Measurements from ENCODE around the gene HSD17B2.
A peak's percentile ranks its signal among the peaks of the same experiment; 100 is the strongest.
"Not testable (repeated sequence)": the region's sequence is repeated elsewhere in the genome, so short reads cannot be mapped to it uniquely, and the experiment has no call there.

HSD17B2 gene

GRCh38 chr16:82034981-82035612 is at the start of gene HSD17B2:
HSD17B2 (plus strand) TSS chr16:82035253; CDS start chr16:82035425, 172 bp downstream.
- no peak for DNase-seq (ENCODE audit: low read depth)
- no peak within 1 kb of the TSS for H3K4me3 ChIP-seq (ENCODE audit: low read depth, low read length)

- no peak overlapping the region for H3K4me3 ChIP-seq (ENCODE audit: low read depth, low read length)
- DNase-seq (ENCODE audit: low read depth) = no peak
Measured at GRCh38 chr16:81987121-81987520, 47.9 kb upstream of the HSD17B2 start.

- no peak for DNase-seq (ENCODE audit: low read depth)
Measured at GRCh38 chr16:81987706-81988105, 47.3 kb upstream of the HSD17B2 start.

GRCh38 chr16:81992859-81993258 is 42.2 kb upstream of the HSD17B2 start:
- DNase-seq (ENCODE audit: low read depth) = no peak
- no peak overlapping the region for H3K4me3 ChIP-seq (ENCODE audit: low read depth, low read length)

More at GRCh38 chr16:81987706-81988105, 47.3 kb upstream of the HSD17B2 start:
- H3K4me3 ChIP-seq (ENCODE audit: low read depth, low read length) = no peak overlapping the region

- no peak overlapping the region for H3K4me3 ChIP-seq (ENCODE audit: low read depth, low read length)
- DNase-seq (ENCODE audit: low read depth) = no peak
Measured at GRCh38 chr16:81994485-81994884, 40.6 kb upstream of the HSD17B2 start.

GRCh38 chr16:81995651-81996050 is 39.4 kb upstream of the HSD17B2 start:
- no peak overlapping the region for H3K4me3 ChIP-seq (ENCODE audit: low read depth, low read length)
- DNase-seq (ENCODE audit: low read depth) = no peak

GRCh38 chr16:81996664-81997509 is 38.2 kb upstream of the HSD17B2 start:
- peak; percentile 25 for DNase-seq (ENCODE audit: low read depth)
- H3K4me3 ChIP-seq (ENCODE audit: low read depth, low read length) = no peak overlapping the region

GRCh38 chr16:81997738-81998137 is 37.3 kb upstream of the HSD17B2 start:
- peak; percentile 67 for DNase-seq (ENCODE audit: low read depth)
- no peak overlapping the region for H3K4me3 ChIP-seq (ENCODE audit: low read depth, low read length)

GRCh38 chr16:82002831-82003230 is 32.2 kb upstream of the HSD17B2 start:
- no peak for DNase-seq (ENCODE audit: low read depth)
- H3K4me3 ChIP-seq (ENCODE audit: low read depth, low read length) = no peak overlapping the region

- H3K4me3 ChIP-seq (ENCODE audit: low read depth, low read length) = no peak overlapping the region
- no peak for DNase-seq (ENCODE audit: low read depth)
Measured at GRCh38 chr16:82004601-82005000, 30.5 kb upstream of the HSD17B2 start.

- DNase-seq (ENCODE audit: low read depth) = no peak
- H3K4me3 ChIP-seq (ENCODE audit: low read depth, low read length) = no peak overlapping the region
Measured at GRCh38 chr16:82005027-82005830, 29.8 kb upstream of the HSD17B2 start.

GRCh38 chr16:82006036-82006435 is 29.0 kb upstream of the HSD17B2 start:
- H3K4me3 ChIP-seq (ENCODE audit: low read depth, low read length) = no peak overlapping the region
- no peak for DNase-seq (ENCODE audit: low read depth)

GRCh38 chr16:82007189-82007588 is 27.9 kb upstream of the HSD17B2 start:
- no peak for DNase-seq (ENCODE audit: low read depth)
- H3K4me3 ChIP-seq (ENCODE audit: low read depth, low read length) = no peak overlapping the region

- DNase-seq (ENCODE audit: low read depth) = no peak
- no peak overlapping the region for H3K4me3 ChIP-seq (ENCODE audit: low read depth, low read length)
Measured at GRCh38 chr16:82008957-82009592, 26.0 kb upstream of the HSD17B2 start.

GRCh38 chr16:82009789-82010188 is 25.3 kb upstream of the HSD17B2 start:
- not testable (repeated sequence) for DNase-seq (ENCODE audit: low read depth); H3K4me3 ChIP-seq (ENCODE audit: low read depth, low read length)

GRCh38 chr16:82010649-82011048 is 24.4 kb upstream of the HSD17B2 start:
- H3K4me3 ChIP-seq (ENCODE audit: low read depth, low read length) = no peak overlapping the region
- DNase-seq (ENCODE audit: low read depth) = no peak

GRCh38 chr16:82011199-82011641 is 23.8 kb upstream of the HSD17B2 start, which contains the start of gene SDR42E1:
SDR42E1 (minus strand) TSS chr16:82011470; CDS start chr16:82000858, 10,612 bp downstream.
- peak within 1 kb of the TSS; percentile 17 for H3K4me3 ChIP-seq (ENCODE audit: low read depth, low read length)
- no peak for DNase-seq (ENCODE audit: low read depth)

GRCh38 chr16:82013139-82013538 is 21.9 kb upstream of the HSD17B2 start:
- DNase-seq (ENCODE audit: low read depth) = no peak
- no peak overlapping the region for H3K4me3 ChIP-seq (ENCODE audit: low read depth, low read length)

- no peak overlapping the region for H3K4me3 ChIP-seq (ENCODE audit: low read depth, low read length)
- DNase-seq (ENCODE audit: low read depth) = peak; percentile 25
Measured at GRCh38 chr16:82016263-82016662, 18.8 kb upstream of the HSD17B2 start.

Measured in skeletal muscle cell (primary cell).